ENCODE data around the gene CNTNAP2. TPM values are rescaled to one million over a fixed set of nuclear protein-coding genes. Genes with fewer than 3 reads are reported as not detected.

CNTNAP2 gene
- total and polyA plus RNA-seq, 12 donors = 0.07 to 0.77 (median 0.24) TPM

DNA sequence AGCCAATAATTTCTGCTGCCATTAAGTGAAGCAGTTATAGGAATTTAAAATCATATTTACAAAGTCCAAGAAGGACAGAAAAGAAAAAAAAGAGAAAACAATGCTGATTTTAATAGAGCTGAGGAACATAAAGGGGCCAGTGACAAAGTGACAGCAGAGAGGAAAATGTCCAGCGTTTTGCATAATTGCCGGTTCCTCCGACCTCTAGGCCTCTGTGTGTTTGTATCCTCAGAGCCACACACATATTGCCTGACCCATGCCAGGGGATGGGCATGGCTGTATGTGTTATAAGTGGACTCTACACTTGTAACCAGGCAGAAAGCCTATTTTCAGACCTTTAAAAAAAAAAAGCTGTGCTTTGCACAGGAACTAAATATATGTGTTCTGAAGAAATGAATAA lies 2107.1 kb downstream of the CNTNAP2 start:
- DNase-seq = no peak
- WGBS, 2 donors = 75 to 82% methylated on average over 3 of the region's 3 CpGs
- no peaks in the 10 kb centered on the region for H3K4me1 ChIP-seq
- no peak for TF ChIP-seq CTCF (IDR thresholded peaks at IDR 0.05)
- H3K27me3 ChIP-seq = peaks cover 0 to 6% (median 0%) of the 10 kb centered on the region in 7 donors
- ATAC-seq = no peak
- H3K9me3 ChIP-seq = peaks cover 0 to 4% (median 0%) of the 10 kb centered on the region in 11 donors
- no peak overlapping the region for H3K27ac ChIP-seq
- H3K4me3 ChIP-seq = no peak overlapping the region
- no peaks in the 10 kb centered on the region for H3K36me3 ChIP-seq
- intact Hi-C loops (cut with DNase I) = no loop called here

GRCh38 chr7:148230296-148230695 lies 2113.7 kb downstream of the CNTNAP2 start:
- 61 to 63% methylated on average over 3 of the region's 3 CpGs for WGBS, 2 donors
- Histone ChIP-seq H3K27ac (no peak overlapping the region), H3K27me3 (peaks cover 0 to 28% (median 5%) of the 10 kb centered on the region in 7 donors), H3K36me3 (no peaks in the 10 kb centered on the region), H3K4me1 (peaks cover 0 to 5% (median 0%) of the 10 kb centered on the region in 9 donors), H3K4me3 (no peak overlapping the region), H3K9me3 (no peaks in the 10 kb centered on the region)
- intact Hi-C loops (cut with DNase I) = loop anchor here in 2 of 10 donors (5.0 to 10.0 kb wide), 2 partner anchors 75 to 78 kb away; no protein-coding TSS in a partner anchor
- TF ChIP-seq CTCF (IDR thresholded peaks at IDR 0.05) = no peak
- DNase-seq = no peak
- ATAC-seq = no peak

- Histone ChIP-seq H3K27me3 (peaks cover 0 to 28% (median 6%) of the 10 kb centered on the region in 7 donors), H3K36me3 (no peaks in the 10 kb centered on the region), H3K9me3 (peaks cover 0 to 2% (median 0%) of the 10 kb centered on the region in 11 donors), H3K4me3 (no peak overlapping the region), H3K4me1 (peaks cover 0 to 5% (median 0%) of the 10 kb centered on the region in 9 donors), H3K27ac (no peak overlapping the region)
- 91 to 96% methylated on average over 4 of the region's 4 CpGs for WGBS, 2 donors
- DNase-seq (no peak), ATAC-seq (no peak)
- intact Hi-C loops (cut with DNase I) = loop anchor here in 2 of 10 donors (5.0 to 10.0 kb wide), 2 partner anchors 76 to 79 kb away; no protein-coding TSS in a partner anchor
- TF ChIP-seq CTCF (IDR thresholded peaks at IDR 0.05) = no peak
Observed at GRCh38 chr7:148230883-148231282, 2114.3 kb downstream of the CNTNAP2 start.

GRCh38 chr7:148232784-148233183 lies 2116.2 kb downstream of the CNTNAP2 start:
- intact Hi-C loops (cut with DNase I) = loop anchor here in 3 of 10 donors (2.0 to 10.0 kb wide), 3 partner anchors 78 to 80 kb away; no protein-coding TSS in a partner anchor
- no peak for TF ChIP-seq CTCF (IDR thresholded peaks at IDR 0.05)
- H3K27me3 ChIP-seq = peaks cover 0 to 28% (median 5%) of the 10 kb centered on the region in 7 donors
- DNase-seq (peak in 1 of 2 donors; percentile 43), ATAC-seq (peak; percentile 67 to 99 (median 96))
- H3K4me3 ChIP-seq = no peak overlapping the region
- H3K9me3 ChIP-seq = peaks cover 0 to 4% (median 0%) of the 10 kb centered on the region in 11 donors
- H3K4me1 ChIP-seq = peaks cover 0 to 5% (median 0%) of the 10 kb centered on the region in 9 donors
- no peaks in the 10 kb centered on the region for H3K36me3 ChIP-seq
- H3K27ac ChIP-seq = no peak overlapping the region
- 47 to 56% methylated on average over 3 of the region's 3 CpGs for WGBS, 2 donors

Data from heart right ventricle (tissue), 16 donors.